Trophoblast cell (in vitro differentiated cells and primary cell): ENCODE data around the gene RNU2-63P.

Experiments
- DNase-seq, 2 donors: peaks; one replicate each; pipeline ENCODE4 v3.0.0-alpha.2; 2016
- H2AFZ ChIP-seq: 2 replicates; pipeline ENCODE4 v1.6.1; 2013; ENCODE audit warnings: low read length, moderate library complexity, mild to moderate bottlenecking; ENCODE audit not compliant: insufficient read depth, poor library complexity
- H2AK5ac ChIP-seq: 2 replicates; pipeline ENCODE4 v1.6.1; 2013; ENCODE audit warnings: mild to moderate bottlenecking, low read length
- H2BK120ac ChIP-seq: 2 replicates; pipeline ENCODE4 v1.6.1; 2013; ENCODE audit warnings: low read length, mild to moderate bottlenecking, moderate library complexity; ENCODE audit not compliant: insufficient read depth, poor library complexity
- H2BK12ac ChIP-seq: 2 replicates; pipeline ENCODE4 v1.6.1; 2013; ENCODE audit warnings: mild to moderate bottlenecking, low read length, moderate library complexity
- H2BK5ac ChIP-seq: 2 replicates; pipeline ENCODE4 v1.6.1; 2013; ENCODE audit warnings: low read length, low read depth, moderate library complexity, mild to moderate bottlenecking; ENCODE audit not compliant: poor library complexity
- H3K14ac ChIP-seq: 2 replicates; pipeline ENCODE4 v1.6.1; 2013; ENCODE audit warnings: mild to moderate bottlenecking, low read length
- H3K18ac ChIP-seq: 2 replicates; pipeline ENCODE4 v1.6.1; 2013; ENCODE audit warnings: mild to moderate bottlenecking, low read length
- H3K23ac ChIP-seq: 2 replicates; pipeline ENCODE4 v1.6.1; 2013; ENCODE audit warnings: low read length
- H3K27ac ChIP-seq: 2 replicates; pipeline ENCODE4 v1.5.1; 2013; ENCODE audit warnings: low read depth, mild to moderate bottlenecking, inconsistent platforms, low read length, moderate library complexity
- H3K27me3 ChIP-seq: 2 replicates; pipeline ENCODE4 v1.6.1; 2013; ENCODE audit warnings: inconsistent platforms, mild to moderate bottlenecking, low read length, moderate library complexity; ENCODE audit not compliant: insufficient read depth
- H3K36me3 ChIP-seq, 2 experiments: 1 replicate in 1 of 2; 2 replicates in 1 of 2; pipeline ENCODE4 v1.6.1; 2013; ENCODE audit warnings: low read length in 2 of 2, mild to moderate bottlenecking in 2 of 2, moderate library complexity in 1 of 2; ENCODE audit not compliant: insufficient read depth in 2 of 2, control insufficient read depth in 1 of 2
- H3K4ac ChIP-seq: 2 replicates; pipeline ENCODE4 v1.6.1; 2013; ENCODE audit warnings: low read depth, mild to moderate bottlenecking, low read length, moderate library complexity
- H3K4me1 ChIP-seq, 2 experiments: 1 replicate in 1 of 2; 2 replicates in 1 of 2; pipeline ENCODE4 v1.6.1; 2013; ENCODE audit warnings: low read length in 2 of 2, mild to moderate bottlenecking in 2 of 2, moderate library complexity in 1 of 2; ENCODE audit not compliant: insufficient read depth in 2 of 2, control insufficient read depth in 1 of 2
- H3K4me2 ChIP-seq: 2 replicates; pipeline ENCODE4 v1.6.1; 2013; ENCODE audit warnings: inconsistent platforms, mild to moderate bottlenecking, low read length, moderate library complexity
- H3K4me3 ChIP-seq: 2 replicates; pipeline ENCODE4 v1.5.1; 2013; ENCODE audit warnings: mild to moderate bottlenecking, low read depth, low read length, inconsistent platforms
- H3K79me1 ChIP-seq: one replicate; pipeline ENCODE4 v1.6.1; 2013; ENCODE audit warnings: low read length
- H3K79me2 ChIP-seq: 2 replicates; pipeline ENCODE4 v1.6.1; 2013; ENCODE audit warnings: low read length, mild to moderate bottlenecking; ENCODE audit not compliant: control insufficient read depth, insufficient read depth, poor library complexity
- H3K9ac ChIP-seq: 2 replicates; pipeline ENCODE4 v1.6.1; 2013; ENCODE audit warnings: mild to moderate bottlenecking, low read length
- H3K9me3 ChIP-seq: 2 replicates; pipeline ENCODE4 v1.6.1; 2013; ENCODE audit warnings: low read depth, mild to moderate bottlenecking, control low read depth, inconsistent platforms, low read length; ENCODE audit not compliant: insufficient read depth
- H4K12ac ChIP-seq: 2 replicates; pipeline ENCODE4 v1.6.1; 2013; ENCODE audit warnings: low read depth, mild to moderate bottlenecking, low read length, moderate library complexity
- H4K8ac ChIP-seq: 2 replicates; pipeline ENCODE4 v1.6.1; 2013; ENCODE audit warnings: low read depth, mild to moderate bottlenecking, low read length, moderate library complexity
- H4K91ac ChIP-seq: one replicate; pipeline ENCODE4 v1.6.1; 2013; ENCODE audit warnings: low read depth, mild to moderate bottlenecking, low read length, moderate library complexity
- WGBS: extraction: QIAGEN DNeasy Blood & Tissue Kit; methylation state at CpG from one replicate; pipeline ENCODE4 v1.1.7; 2013; ENCODE audit warnings: missing lambda C conversion rate; ENCODE audit not compliant: insufficient read length, insufficient coverage; ENCODE audit errors: extremely low coverage; 5-methylcytosine and 5-hydroxymethylcytosine counted together

Gene RNU2-63P

DNA sequence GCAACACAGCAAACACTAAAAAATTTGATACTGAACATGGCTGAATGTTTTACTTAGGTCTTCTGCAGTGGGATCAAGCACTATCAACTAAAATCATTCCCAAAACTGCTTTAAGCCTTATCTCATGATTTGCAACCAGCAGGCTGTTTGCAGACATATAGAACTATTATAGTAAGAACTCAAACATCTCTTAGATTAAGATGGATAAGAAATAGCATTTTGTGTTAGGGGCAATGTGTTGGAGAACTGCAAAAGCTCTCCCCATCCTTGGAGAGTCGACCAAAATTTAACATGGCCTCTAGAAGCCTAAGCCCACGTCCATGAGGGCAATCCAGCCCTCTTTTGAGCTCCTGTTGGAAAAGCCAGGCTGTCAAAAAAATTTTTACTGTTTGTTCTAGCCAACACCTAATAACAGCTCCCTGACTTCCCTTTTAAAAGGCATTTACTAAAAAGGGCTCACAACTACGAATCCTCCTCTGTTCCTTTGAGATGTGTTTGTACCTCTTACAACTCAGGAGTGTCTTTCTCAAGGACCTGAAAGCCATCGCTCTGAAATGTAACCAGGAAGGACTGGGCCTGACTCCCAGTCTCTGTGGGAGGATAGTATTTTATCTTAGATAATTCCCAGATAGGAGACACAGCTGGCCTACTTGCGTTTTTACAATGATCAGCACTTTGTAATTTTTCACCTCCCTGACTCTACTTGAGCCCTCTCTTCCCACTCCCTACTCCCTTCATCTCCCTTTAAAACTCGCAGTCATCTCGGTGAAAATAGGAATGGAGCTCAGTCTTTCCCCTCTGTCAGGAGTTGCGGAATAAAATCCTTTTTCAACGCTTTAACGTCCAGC, 37.8 kb upstream of the RNU2-63P start:
- H3K27ac ChIP-seq, result no peak overlapping the region
- no peak overlapping the region for H3K18ac ChIP-seq
- H4K91ac ChIP-seq, result no peak overlapping the region
- H2BK12ac ChIP-seq, result no peak overlapping the region
- H3K9ac ChIP-seq, result peak overlapping the region; percentile 99
- peak; percentile 10 to 58 for DNase-seq
- H3K79me2 ChIP-seq, result peaks cover 11% of the 10 kb centered on the region
- H3K27me3 ChIP-seq, result no peaks in the 10 kb centered on the region
- H4K8ac ChIP-seq, result no peak overlapping the region
- no peaks in the 10 kb centered on the region for H3K9me3 ChIP-seq
- peaks cover 9% of the 10 kb centered on the region for H3K79me1 ChIP-seq
- peaks cover 0 to 2% of the 10 kb centered on the region in 2 experiments for H3K36me3 ChIP-seq
- H3K14ac ChIP-seq, result no peak overlapping the region
- H2AK5ac ChIP-seq, result no peak overlapping the region
- no peak overlapping the region for H3K23ac ChIP-seq
- no peak overlapping the region for H2AFZ ChIP-seq
- peak overlapping the region; percentile 71 for H3K4me2 ChIP-seq
- H3K4ac ChIP-seq, result peak overlapping the region; percentile 98
- WGBS, result no CpG with 5 or more reads among the region's 10 CpGs
- no peak overlapping the region for H2BK120ac ChIP-seq
- peaks cover 12 to 13% of the 10 kb centered on the region in 2 experiments for H3K4me1 ChIP-seq
- peak overlapping the region; percentile 85 for H3K4me3 ChIP-seq
- H2BK5ac ChIP-seq, result no peak overlapping the region
- no peak overlapping the region for H4K12ac ChIP-seq

DNA sequence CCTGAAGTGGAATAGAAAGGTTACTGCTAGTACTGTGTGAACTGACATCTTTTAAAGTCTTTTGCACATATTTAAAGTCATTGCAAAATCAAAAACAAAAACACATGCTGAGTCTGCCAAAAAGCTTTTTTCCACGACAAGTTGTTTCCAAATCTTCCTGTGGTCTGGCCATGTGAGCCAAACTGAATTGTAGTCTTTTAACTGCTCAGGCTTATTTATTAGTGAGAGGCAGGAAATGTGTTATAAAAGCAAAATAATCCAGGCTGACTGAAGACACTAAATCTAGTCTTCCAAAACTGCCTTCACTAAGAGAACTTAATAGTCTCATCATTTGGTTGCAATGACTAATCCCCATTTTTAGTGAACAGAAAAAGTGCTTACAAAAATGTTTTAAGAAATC, 36.9 kb upstream of the RNU2-63P start:
- Histone ChIP-seq H3K23ac (no peak overlapping the region), H3K9me3 (no peaks in the 10 kb centered on the region), H3K79me1 (peaks cover 9% of the 10 kb centered on the region), H3K27ac (no peak overlapping the region), H3K4me3 (no peak overlapping the region), H3K4ac (no peak overlapping the region), H4K12ac (no peak overlapping the region), H4K8ac (no peak overlapping the region), H2BK5ac (no peak overlapping the region), H4K91ac (no peak overlapping the region), H3K79me2 (peaks cover 11% of the 10 kb centered on the region), H3K36me3 (peaks cover 0 to 2% of the 10 kb centered on the region in 2 experiments), H3K27me3 (no peaks in the 10 kb centered on the region), H3K9ac (no peak overlapping the region), H3K14ac (no peak overlapping the region), H2BK120ac (no peak overlapping the region), H2AFZ (no peak overlapping the region), H3K4me2 (no peak overlapping the region), H3K18ac (no peak overlapping the region), H3K4me1 (peaks cover 12 to 13% of the 10 kb centered on the region in 2 experiments), H2AK5ac (no peak overlapping the region), H2BK12ac (no peak overlapping the region)
- no peak for DNase-seq
- WGBS, result no CpG with 5 or more reads among the region's 1 CpG

DNA sequence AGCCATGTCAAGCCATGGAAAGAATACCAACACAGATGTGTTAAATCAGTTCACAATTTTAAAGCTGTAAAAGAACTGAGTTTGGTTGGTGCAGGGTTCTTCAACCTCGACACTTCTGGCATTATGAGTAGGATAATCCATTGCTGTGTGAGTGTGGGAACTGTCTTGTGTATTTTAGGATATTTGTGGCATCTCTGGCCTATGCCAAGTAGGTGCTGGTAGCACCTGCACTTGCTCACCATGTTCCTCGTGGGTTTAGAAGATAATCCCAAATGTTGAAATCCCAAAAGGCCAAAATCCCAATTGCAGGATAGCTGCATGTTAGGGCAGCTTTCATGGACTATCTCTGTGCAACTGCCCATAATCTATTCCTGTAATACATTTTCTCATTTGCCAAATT, 35.4 kb upstream of the RNU2-63P start:
- Histone ChIP-seq H3K9ac (no peak overlapping the region), H3K27ac (no peak overlapping the region), H4K8ac (no peak overlapping the region), H2BK5ac (no peak overlapping the region), H3K18ac (no peak overlapping the region), H3K9me3 (no peaks in the 10 kb centered on the region), H2BK120ac (no peak overlapping the region), H2AK5ac (no peak overlapping the region), H2AFZ (no peak overlapping the region), H3K4me2 (no peak overlapping the region), H3K4me3 (no peak overlapping the region), H3K4me1 (peaks cover 12 to 13% of the 10 kb centered on the region in 2 experiments), H2BK12ac (no peak overlapping the region), H3K36me3 (peaks cover 0 to 2% of the 10 kb centered on the region in 2 experiments), H3K79me1 (peaks cover 9% of the 10 kb centered on the region), H3K23ac (peak overlapping the region; percentile 7), H3K4ac (no peak overlapping the region), H4K91ac (no peak overlapping the region), H3K27me3 (no peaks in the 10 kb centered on the region), H3K79me2 (peaks cover 11% of the 10 kb centered on the region), H3K14ac (no peak overlapping the region), H4K12ac (no peak overlapping the region)
- WGBS, result no CpG with 5 or more reads among the region's 2 CpGs
- no peak for DNase-seq

DNA sequence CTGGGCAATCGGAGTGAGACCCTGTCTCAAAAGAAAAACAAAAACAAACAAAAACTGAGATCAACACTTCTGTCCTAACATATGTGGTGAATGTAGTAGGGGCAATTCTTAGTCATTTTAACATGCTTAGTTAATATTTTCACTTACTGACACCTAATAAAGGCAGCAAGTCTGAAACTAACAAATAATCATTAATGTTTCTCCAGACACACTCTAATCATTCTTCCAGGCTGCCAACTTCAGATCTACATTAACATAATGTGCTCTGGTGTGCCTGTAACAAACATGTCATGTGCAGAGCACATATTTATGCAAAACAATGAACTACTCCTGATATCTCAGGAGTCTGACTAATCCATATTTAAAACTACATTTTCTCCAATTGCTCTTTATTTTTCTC, 33.3 kb upstream of the RNU2-63P start:
- no peak overlapping the region for H4K91ac ChIP-seq
- H3K79me2 ChIP-seq, result peaks cover 2% of the 10 kb centered on the region
- no peak for DNase-seq
- WGBS, result no CpG with 5 or more reads among the region's 1 CpG
- H2BK5ac ChIP-seq, result no peak overlapping the region
- no peak overlapping the region for H3K14ac ChIP-seq
- H3K4me3 ChIP-seq, result no peak overlapping the region
- H3K9me3 ChIP-seq, result no peaks in the 10 kb centered on the region
- H3K9ac ChIP-seq, result no peak overlapping the region
- no peak overlapping the region for H3K4ac ChIP-seq
- no peak overlapping the region for H4K8ac ChIP-seq
- H3K4me2 ChIP-seq, result no peak overlapping the region
- no peak overlapping the region for H4K12ac ChIP-seq
- no peaks in the 10 kb centered on the region for H3K27me3 ChIP-seq
- H3K18ac ChIP-seq, result no peak overlapping the region
- H2AFZ ChIP-seq, result no peak overlapping the region
- no peaks in the 10 kb centered on the region for H3K79me1 ChIP-seq
- H3K36me3 ChIP-seq, result peaks cover 0 to 2% of the 10 kb centered on the region in 2 experiments
- no peak overlapping the region for H2BK120ac ChIP-seq
- peaks cover 6 to 7% of the 10 kb centered on the region in 2 experiments for H3K4me1 ChIP-seq
- H3K23ac ChIP-seq, result no peak overlapping the region
- no peak overlapping the region for H2AK5ac ChIP-seq
- H3K27ac ChIP-seq, result no peak overlapping the region
- no peak overlapping the region for H2BK12ac ChIP-seq
